LoVo (cell line): ENCODE results near the gene OR10H1.
"Not testable (repeated sequence)": the region's sequence is repeated elsewhere in the genome, so short reads cannot be mapped to it uniquely, and the experiment has no call there.

ENCODE experiments used
- DNase-seq: peaks from one replicate; pipeline ENCODE4 v3.0.0-alpha.2; 2016; ENCODE audit warnings: low spot score

The OR10H1 gene

DNA sequence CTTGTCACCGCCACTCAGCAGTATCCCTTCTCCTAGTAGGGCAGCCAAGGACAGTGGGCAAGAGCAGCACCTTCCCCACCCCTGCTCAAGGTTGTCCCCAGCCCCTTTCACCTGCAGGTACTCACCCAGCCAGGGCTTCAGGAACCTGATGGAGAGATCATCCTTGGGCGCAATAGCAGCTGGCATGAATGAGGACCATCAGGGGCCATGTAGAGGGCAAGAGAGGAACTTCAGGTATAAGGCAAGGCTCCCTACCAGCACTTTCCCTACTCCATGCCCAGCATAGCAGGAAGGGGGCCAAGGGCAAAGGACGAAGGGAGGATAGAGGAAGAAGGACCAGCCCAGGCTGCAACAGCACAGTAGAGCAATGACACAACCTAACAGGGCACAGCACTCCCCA is 41.3 kb downstream of the OR10H1 start:
- not testable (repeated sequence) for DNase-seq

DNA sequence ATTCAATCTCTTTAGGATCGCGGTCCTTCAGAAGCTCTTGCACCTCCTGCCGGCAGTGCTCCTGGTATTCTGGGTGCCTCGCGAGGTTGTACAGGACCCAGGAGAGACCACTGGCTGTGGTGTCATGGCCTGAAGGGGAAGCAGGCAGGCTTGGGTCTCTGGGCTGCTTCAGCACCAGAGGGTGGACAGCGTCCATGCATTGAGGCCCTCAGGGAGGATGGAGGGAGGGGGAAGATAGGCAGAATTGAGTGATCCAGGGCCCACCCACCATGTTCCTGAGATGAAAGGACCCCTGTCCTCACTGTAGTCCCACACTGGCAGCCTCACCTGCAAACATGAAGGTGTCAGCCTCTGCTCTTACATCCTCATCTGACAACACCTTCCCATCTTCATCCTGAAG is 45.9 kb downstream of the OR10H1 start:
- DNase-seq, result no peak

DNA sequence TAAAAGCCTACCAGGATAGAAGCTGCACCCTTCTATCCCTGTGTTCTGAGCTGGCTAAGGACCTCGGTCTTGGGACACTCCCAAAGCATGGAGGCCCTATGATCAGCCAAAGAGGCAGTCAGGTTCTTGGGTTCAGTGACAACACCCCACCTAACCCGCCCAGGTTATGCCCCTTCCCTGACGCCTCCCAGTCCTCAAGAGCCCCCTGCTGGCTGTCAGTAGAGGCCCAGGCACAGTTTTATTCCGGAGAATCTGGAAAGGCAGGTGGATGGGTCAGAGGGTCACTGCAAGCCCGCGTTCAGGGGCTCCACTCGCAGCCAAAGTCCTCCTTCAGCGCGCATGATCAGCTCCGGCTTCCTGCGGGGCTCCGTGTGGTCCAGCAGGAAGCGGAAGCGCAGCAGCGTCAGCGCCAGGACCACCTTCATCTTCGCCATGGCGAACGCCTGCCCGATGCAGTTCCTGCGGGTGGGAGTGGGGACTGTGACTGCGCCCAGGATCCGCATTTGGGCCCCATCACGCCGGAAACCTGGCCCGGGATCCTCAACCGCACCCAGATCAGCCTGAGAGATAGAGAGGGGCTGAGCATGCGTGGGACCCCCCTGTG is 55.4 kb downstream of the OR10H1 start:
- no peak for DNase-seq

DNA sequence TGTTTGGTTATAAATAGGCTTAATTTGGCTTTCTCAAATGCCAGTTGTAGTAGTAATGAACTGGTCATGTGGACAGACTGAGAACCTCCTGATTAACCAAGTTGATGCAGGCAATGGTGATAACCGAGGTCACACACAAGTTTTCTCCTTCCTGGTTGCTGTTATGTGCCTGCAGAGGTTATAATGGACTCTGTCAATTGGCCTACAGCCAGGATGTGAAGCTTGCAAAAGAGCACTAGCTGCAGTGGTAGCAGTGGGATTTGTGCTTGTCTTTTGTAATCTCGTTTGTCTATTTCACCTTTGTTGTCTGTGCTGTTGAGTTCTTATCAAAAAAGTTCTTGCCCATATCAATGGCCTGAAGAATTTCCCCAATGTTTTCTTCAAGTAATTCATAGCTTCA is 57.1 kb downstream of the OR10H1 start:
- DNase-seq, result no peak
